Vagina (tissue), 2 donors: ENCODE results near the gene LPIN1. TPM values are rescaled to one million over a fixed set of nuclear protein-coding genes. Genes with fewer than 3 reads are reported as not detected.

ENCODE experiments used
- DNase-seq, 2 donors: peaks; one replicate each; pipeline ENCODE4 v3.0.0-alpha.2; 2017; ENCODE audit errors: extremely low spot score in 2 of 2
- H3K27ac ChIP-seq: fragments of 200-600 bp; sonication (generic); one replicate; pipeline ENCODE4 v1.5.1; 2019
- H3K27me3 ChIP-seq: fragments of 200-600 bp; sonication (generic); one replicate; pipeline ENCODE4 v1.5.1; 2019
- H3K36me3 ChIP-seq, 2 donors: fragments of 200-600 bp; sonication (generic); one replicate each; pipeline ENCODE4 v1.5.1; 2017 to 2019
- H3K4me1 ChIP-seq: fragments of 200-600 bp; sonication (generic); one replicate; pipeline ENCODE4 v1.5.1; 2019
- H3K4me3 ChIP-seq, 2 donors: fragments of 200-600 bp; sonication (generic); 1 replicate in 1 of 2; 2 replicates in 1 of 2; pipeline ENCODE4 v1.5.1; 2016 to 2019
- H3K9me3 ChIP-seq: fragments of 200-600 bp; sonication (generic); one replicate; pipeline ENCODE4 v1.5.1; 2019
- POLR2A ChIP-seq, 2 donors: fragments of 450-650 bp; IDR thresholded peaks; one replicate each; pipeline ENCODE4 v1.6.1; 2017; ENCODE audit warnings: antibody characterized with exemption in 2 of 2, mild to moderate bottlenecking in 2 of 2, moderate library complexity in 2 of 2
- POLR2AphosphoS5 ChIP-seq, 2 donors: sonication (generic); formaldehyde crosslinking; IDR thresholded peaks; one replicate each; pipeline ENCODE4 v1.9.0; 2017; ENCODE audit warnings: antibody characterized with exemption in 2 of 2, mild to moderate bottlenecking in 2 of 2, low read depth in 1 of 2; ENCODE audit not compliant: insufficient read depth in 1 of 2
- intact Hi-C: fragments of 100-400 bp; cut with DNase I; formaldehyde crosslinking; loops from one replicate; pipeline ENCODE4 v1.15.1; 2023
- total RNA-seq: library from RNA; depleted of rRNA; stranded (reverse); fragments of >200 nt; gene quantifications from one replicate; pipeline ENCODE4 v1.2.3, GENCODE V29; 2016
- TF ChIP-seq, protein P1 (sequence below), 3 experiments: fragments of 450-650 bp in 2 of 3; fragments of 200-600 bp in 1 of 3; sonication (generic) in 1 of 3; IDR thresholded peaks; one replicate each; pipeline ENCODE4 v1.5.1; 2017 to 2019; ENCODE audit warnings: antibody characterized with exemption in 3 of 3, mild to moderate bottlenecking in 2 of 3, moderate library complexity in 2 of 3

Gene LPIN1
- total RNA-seq, 1 donor from 2014 or later = 67.5 TPM

DNA sequence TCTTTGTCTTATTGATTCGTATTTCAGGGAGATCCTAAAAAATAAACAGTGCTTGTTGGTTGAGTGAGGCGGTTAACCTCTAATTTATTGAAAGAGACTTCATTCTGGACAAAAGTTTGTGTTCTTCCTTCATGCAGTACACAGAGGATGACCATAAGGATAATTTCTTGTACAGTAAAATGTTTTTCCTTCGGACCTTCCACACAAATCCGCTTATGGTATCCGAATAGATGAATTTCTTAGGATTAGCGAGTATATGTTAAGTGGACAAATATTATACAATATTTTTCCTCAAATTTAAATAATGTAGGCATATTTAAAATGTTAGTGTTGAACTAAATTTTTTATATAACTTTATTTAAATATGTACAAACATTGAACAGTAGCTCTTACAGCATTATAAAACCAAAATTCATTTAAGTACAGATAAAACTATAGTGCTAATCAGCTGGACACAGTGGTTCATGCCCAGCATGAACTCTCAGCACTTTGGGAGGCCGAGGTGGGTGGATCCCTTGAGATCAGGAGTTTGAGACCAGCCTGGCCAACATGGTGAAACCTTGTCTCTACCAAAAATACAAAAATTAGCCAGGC lies 84.4 kb downstream of the LPIN1 start:
- no peaks in the 10 kb centered on the region for H3K9me3 ChIP-seq
- H3K4me1 ChIP-seq = peaks cover 22% of the 10 kb centered on the region
- intact Hi-C loops = no loop called here
- peak overlapping the region; percentile 11 to 29 for H3K4me3 ChIP-seq
- peak overlapping the region; percentile 25 for H3K27ac ChIP-seq
- DNase-seq = no peak
- TF ChIP-seq POLR2A (IDR thresholded peaks at IDR 0.05) (no peak), POLR2AphosphoS5 (IDR thresholded peaks at IDR 0.05; ENCODE audit: insufficient read depth in 1 of 2, low read depth in 1 of 2) (no peak)
- TF ChIP-seq, protein P1, sequence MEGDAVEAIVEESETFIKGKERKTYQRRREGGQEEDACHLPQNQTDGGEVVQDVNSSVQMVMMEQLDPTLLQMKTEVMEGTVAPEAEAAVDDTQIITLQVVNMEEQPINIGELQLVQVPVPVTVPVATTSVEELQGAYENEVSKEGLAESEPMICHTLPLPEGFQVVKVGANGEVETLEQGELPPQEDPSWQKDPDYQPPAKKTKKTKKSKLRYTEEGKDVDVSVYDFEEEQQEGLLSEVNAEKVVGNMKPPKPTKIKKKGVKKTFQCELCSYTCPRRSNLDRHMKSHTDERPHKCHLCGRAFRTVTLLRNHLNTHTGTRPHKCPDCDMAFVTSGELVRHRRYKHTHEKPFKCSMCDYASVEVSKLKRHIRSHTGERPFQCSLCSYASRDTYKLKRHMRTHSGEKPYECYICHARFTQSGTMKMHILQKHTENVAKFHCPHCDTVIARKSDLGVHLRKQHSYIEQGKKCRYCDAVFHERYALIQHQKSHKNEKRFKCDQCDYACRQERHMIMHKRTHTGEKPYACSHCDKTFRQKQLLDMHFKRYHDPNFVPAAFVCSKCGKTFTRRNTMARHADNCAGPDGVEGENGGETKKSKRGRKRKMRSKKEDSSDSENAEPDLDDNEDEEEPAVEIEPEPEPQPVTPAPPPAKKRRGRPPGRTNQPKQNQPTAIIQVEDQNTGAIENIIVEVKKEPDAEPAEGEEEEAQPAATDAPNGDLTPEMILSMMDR (IDR thresholded peaks at IDR 0.05) = no peak
- H3K27me3 ChIP-seq = no peaks in the 10 kb centered on the region
- H3K36me3 ChIP-seq = peaks cover 0 to 3% of the 10 kb centered on the region in 2 donors

DNA sequence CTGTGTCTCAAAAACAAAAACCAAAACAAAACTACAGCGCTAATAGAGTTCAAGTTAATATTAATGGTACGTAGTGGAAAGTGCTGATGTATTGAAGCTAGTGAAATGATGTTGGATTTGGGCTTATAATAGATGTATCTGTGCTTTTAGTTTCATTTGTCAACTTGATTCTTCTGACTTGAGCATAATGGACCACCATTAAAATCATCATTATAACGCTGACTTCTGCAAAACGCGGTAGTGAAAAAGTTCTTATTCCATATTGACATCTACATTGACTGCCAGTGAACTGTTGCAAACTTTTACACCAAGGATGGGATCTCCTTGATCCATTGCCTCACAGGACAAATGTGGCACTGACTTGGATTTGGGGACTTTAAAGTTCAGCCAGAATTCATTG lies 85.0 kb downstream of the LPIN1 start:
- Histone ChIP-seq H3K27ac (no peak overlapping the region), H3K27me3 (no peaks in the 10 kb centered on the region), H3K4me1 (peaks cover 22% of the 10 kb centered on the region), H3K4me3 (no peak overlapping the region), H3K9me3 (no peaks in the 10 kb centered on the region), H3K36me3 (no peaks in the 10 kb centered on the region)
- TF ChIP-seq, protein P1 (IDR thresholded peaks at IDR 0.05) = no peak
- no peak for DNase-seq
- intact Hi-C loops = no loop called here

DNA sequence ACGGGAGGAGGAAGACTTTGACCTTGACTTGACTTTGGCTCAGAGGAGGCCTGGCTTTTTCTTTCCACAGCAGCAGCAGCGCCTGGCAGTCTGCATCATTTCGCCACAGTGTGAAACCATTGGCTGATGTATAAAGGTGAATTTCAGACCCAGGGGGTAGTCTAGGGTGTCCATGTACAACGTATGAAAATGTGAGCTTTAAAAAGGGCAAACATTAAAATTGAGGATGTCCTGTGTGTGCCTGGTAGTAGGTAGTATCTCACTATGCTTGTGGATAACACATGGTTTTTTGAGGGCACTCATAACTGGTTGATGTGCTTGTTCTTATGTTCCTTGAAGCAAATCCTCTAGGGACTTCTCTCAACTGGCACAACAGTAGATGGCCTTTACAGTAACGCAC lies 86.1 kb downstream of the LPIN1 start:
- TF ChIP-seq POLR2A (IDR thresholded peaks at IDR 0.05) (no peak), POLR2AphosphoS5 (IDR thresholded peaks at IDR 0.05; ENCODE audit: insufficient read depth in 1 of 2, low read depth in 1 of 2) (no peak)
- TF ChIP-seq, protein P1 (IDR thresholded peaks at IDR 0.05) = no peak
- no peaks in the 10 kb centered on the region for H3K36me3 ChIP-seq
- H3K27me3 ChIP-seq = no peaks in the 10 kb centered on the region
- no peak overlapping the region for H3K4me3 ChIP-seq
- intact Hi-C loops = no loop called here
- H3K9me3 ChIP-seq = no peaks in the 10 kb centered on the region
- peaks cover 22% of the 10 kb centered on the region for H3K4me1 ChIP-seq
- no peak overlapping the region for H3K27ac ChIP-seq
- no peak for DNase-seq

DNA sequence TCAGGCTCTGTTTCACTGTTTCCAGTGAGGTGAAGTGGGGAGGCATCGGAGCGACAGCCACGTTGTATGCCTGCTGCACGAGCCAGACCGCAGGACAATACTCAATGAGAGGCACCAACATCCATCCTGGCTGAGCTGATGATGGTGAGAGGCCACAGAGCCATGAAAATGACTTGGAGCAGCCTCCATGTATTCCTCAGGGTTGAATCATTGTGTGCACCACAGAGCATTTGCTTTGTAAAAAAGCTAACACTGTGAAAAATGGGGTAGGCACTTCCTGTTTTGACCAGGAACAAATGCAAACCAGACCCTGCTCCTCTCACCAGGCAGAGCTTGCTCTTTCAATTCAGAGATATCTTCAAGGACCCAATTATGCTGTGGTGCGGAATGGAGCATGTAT lies 87.2 kb downstream of the LPIN1 start:
- H3K27ac ChIP-seq = no peak overlapping the region
- TF ChIP-seq, protein P1 (IDR thresholded peaks at IDR 0.05) = no peak
- TF ChIP-seq POLR2AphosphoS5 (IDR thresholded peaks at IDR 0.05; ENCODE audit: insufficient read depth in 1 of 2, low read depth in 1 of 2) = no peak
- no peak for TF ChIP-seq POLR2A (IDR thresholded peaks at IDR 0.05)
- H3K9me3 ChIP-seq = no peaks in the 10 kb centered on the region
- peaks cover 22% of the 10 kb centered on the region for H3K4me1 ChIP-seq
- no peak for DNase-seq
- H3K27me3 ChIP-seq = no peaks in the 10 kb centered on the region
- intact Hi-C loops = no loop called here
- no peaks in the 10 kb centered on the region for H3K36me3 ChIP-seq
- no peak overlapping the region for H3K4me3 ChIP-seq

DNA sequence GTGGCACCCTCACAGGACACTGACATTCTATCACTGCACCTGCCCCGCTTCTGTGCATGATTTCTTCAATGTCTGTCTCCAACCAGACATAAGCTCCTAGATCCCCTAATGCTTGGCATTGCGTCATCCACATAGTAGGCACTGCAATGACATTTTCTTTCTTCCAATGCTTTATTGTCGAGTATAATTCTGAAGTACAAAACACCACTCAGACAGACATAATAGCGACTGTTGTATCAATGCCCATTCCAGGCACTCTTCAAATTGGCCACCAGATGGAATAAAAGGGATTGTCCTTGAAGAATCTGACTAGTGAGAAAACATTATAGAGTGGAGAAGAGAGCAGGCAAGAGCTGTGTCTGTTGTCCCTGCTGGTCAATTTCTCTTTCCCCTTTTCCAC lies 89.0 kb downstream of the LPIN1 start:
- no peak overlapping the region for H3K4me3 ChIP-seq
- H3K4me1 ChIP-seq = peaks cover 5% of the 10 kb centered on the region
- intact Hi-C loops = no loop called here
- no peaks in the 10 kb centered on the region for H3K9me3 ChIP-seq
- no peaks in the 10 kb centered on the region for H3K27me3 ChIP-seq
- no peak overlapping the region for H3K27ac ChIP-seq
- no peak for DNase-seq
- TF ChIP-seq POLR2AphosphoS5 (IDR thresholded peaks at IDR 0.05; ENCODE audit: insufficient read depth in 1 of 2, low read depth in 1 of 2) (no peak), POLR2A (IDR thresholded peaks at IDR 0.05) (no peak)
- TF ChIP-seq, protein P1 (IDR thresholded peaks at IDR 0.05) = no peak
- H3K36me3 ChIP-seq = no peaks in the 10 kb centered on the region
